Cardiac septum (tissue), 1 donor: Measurements from ENCODE around the gene HADHA. TPM values are rescaled to one million over a fixed set of nuclear protein-coding genes. Genes with fewer than 3 reads are reported as not detected.

Experiments used
- DNase-seq: peaks from one replicate; pipeline ENCODE4 v3.0.0-alpha.2; 2020; ENCODE audit warnings: low spot score
- intact Hi-C: fragments of 100-400 bp; cut with DNase I; formaldehyde crosslinking; loops from one replicate; pipeline ENCODE4 v1.14.0; 2022
- total RNA-seq: library from RNA; stranded (reverse); fragmentation: NEBNext Ultra II Directional; extraction: Animal tissue kit (Norgen Biotek cat#: 25700); gene quantifications from one replicate; pipeline ENCODE4 v1.2.1, GENCODE V29; 2021
- donor health status: DM: no; HTN: no; CAD: no.

Gene HADHA
- total RNA-seq, 1 donor from 2014 or later = 244 TPM

DNA sequence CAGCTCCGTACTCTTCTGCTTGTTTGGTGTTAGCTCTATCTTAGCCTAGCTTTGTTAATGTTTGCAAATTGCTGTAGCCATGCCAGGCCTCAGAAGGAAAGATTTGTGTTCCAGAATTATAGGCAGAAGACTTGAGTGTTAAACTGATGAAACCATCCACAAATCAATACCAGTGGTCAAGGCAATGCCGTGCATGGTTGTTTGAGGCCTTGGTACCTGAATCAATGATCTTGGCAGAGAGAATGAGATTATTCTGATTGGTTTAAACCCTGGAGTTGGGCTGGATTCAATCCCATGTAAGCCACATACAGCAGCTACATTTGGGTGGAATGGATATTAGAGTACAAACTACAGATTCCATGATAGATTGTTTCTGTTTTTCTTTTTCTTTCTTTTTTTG, 5.2 kb upstream of the HADHA start:
- intact Hi-C loops = no loop called here

GRCh38 chr2:26246818-26247217, 2.4 kb upstream of the HADHA start:
- DNase-seq = no peak

More for the DNA sequence above, 5.2 kb upstream of the HADHA start:
- no peak for DNase-seq

GRCh38 chr2:26245810-26246209, 1.4 kb upstream of the HADHA start:
- intact Hi-C loops = loop anchor here (2.0 kb wide), 2 partner anchors 53 to 99 kb away; no protein-coding TSS in a partner anchor
- DNase-seq = no peak

More at GRCh38 chr2:26246818-26247217, 2.4 kb upstream of the HADHA start:
- intact Hi-C loops = no loop called here

- no peak for DNase-seq
- intact Hi-C loops = loop anchor here (2.0 kb wide), 2 partner anchors 54 to 100 kb away; no protein-coding TSS in a partner anchor
Observed at GRCh38 chr2:26245231-26245732, 850 bp upstream of the HADHA start.

DNA sequence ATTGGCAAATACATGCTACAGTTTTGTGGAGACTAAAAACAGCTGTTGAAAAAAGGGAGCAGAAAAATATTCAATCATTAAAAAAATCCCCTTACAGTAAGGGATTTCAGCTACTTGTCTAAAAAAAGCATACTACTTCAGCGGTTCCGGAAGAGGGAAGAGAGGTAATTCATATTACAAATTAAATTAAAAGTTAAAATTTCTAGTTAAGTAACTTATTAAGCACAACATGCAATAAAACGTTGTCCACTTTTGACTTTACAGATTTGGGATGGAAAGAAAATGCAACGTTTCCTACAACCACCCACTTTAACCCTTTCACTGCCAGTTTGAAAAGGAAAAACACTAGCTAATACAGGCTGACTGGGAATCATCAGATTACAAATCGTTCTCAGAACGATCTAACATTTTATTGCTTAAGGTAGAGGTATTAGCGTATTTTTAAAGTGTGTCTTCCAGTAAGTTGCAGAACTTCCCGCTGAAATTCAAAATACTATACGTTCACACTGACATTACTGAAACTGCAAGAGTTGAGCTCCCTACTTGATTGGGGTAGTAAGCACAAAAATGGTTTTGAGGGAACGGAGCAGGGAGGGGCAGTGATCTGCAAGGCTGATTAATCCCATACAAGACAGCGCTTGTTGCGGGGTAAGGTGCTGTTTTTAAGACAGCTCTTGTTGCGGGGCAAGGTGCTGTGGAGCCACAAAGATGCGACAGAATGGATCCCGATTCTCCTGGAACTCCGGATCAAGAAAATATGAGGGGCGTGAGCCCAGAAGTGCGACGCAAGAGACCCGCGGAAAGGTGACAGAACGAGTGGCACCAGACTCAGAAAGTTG, 743 bp downstream of the HADHA start:
- DNase-seq = no peak
- intact Hi-C loops = loop anchor here (2.0 kb wide), 2 partner anchors 55 to 101 kb away; no protein-coding TSS in a partner anchor

GRCh38 chr2:26241928-26242436, 2.5 kb downstream of the HADHA start:
- intact Hi-C loops = no loop called here
- no peak for DNase-seq

DNA sequence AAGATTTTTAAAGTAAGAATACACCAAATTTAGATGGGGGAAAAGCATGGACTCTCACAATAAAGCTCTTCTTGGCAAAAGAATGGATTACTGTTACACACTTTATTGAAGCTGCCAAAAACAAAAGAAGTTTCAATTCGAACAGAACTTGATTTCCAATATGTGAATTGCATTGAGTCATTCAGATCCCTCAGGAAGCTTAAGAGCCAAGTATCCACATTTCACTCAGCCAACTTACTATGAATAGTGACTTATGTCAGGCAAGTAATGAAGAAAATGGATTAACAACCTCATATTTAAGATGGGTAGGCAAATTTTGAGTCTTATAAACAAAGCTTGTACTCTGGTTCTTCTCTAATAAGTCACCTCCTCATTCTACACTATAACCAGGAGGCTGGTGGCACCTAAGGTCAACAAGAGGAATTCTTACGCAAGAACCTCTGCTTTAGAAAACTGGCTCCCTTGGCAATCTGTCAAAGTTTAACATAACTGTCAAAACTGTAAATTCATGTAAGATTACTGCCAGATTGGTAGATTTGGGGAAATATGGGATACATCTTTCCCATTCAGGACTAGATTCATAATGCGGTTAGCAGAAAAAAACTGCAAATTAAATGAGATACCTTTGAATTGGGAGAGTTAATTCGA, 6.0 kb downstream of the HADHA start:
- intact Hi-C loops = no loop called here
- no peak for DNase-seq

DNA sequence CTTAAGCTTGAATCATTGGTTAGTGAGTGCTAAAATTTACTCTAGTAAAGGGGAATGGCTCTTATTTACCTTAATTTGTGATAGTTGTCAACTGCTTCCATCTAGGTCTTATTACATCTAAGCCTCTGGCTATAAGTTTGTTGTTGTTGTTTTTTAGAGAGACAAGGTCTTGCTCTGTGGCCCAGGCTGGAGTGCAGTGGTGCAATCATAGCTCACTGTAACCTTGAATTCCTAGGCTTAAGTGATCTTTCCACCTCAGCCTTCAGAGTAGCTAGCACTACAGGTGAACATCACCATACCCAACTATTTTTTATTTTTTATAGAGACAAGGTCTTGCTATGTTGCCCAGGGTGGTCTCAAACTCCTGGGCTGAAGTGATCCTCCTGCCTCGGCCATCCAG, 6.6 kb downstream of the HADHA start:
- intact Hi-C loops = no loop called here
- DNase-seq = no peak

- intact Hi-C loops = loop anchor here (2.0 kb wide), 1 partner anchor 96 kb away; no protein-coding TSS in a partner anchor
- DNase-seq = no peak
Observed at GRCh38 chr2:26235089-26235488, 9.3 kb downstream of the HADHA start.

DNA sequence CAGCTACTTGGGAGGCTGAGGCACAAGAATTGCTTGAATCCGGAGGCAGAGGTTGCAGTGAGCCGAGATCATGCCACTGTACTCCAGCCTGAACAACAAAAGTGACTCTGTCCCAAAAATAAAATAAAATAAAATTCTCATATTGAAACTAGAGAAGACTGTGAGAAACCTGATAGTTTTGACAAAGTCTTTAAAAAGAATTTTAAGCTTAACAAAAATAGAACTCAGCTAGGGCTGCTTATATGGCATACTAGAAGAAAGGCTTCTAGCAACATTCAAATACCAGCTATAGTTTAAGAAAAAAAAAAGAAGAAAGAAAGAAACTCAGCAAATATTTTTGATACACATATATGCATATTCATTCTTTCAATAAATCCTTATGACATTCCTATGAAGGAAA, 13.6 kb downstream of the HADHA start:
- intact Hi-C loops = no loop called here
- no peak for DNase-seq

- DNase-seq = no peak
- intact Hi-C loops = no loop called here
Observed at GRCh38 chr2:26229595-26229994, 14.8 kb downstream of the HADHA start.

- intact Hi-C loops = no loop called here
Observed at GRCh38 chr2:26224095-26224494, 20.3 kb downstream of the HADHA start.

DNA sequence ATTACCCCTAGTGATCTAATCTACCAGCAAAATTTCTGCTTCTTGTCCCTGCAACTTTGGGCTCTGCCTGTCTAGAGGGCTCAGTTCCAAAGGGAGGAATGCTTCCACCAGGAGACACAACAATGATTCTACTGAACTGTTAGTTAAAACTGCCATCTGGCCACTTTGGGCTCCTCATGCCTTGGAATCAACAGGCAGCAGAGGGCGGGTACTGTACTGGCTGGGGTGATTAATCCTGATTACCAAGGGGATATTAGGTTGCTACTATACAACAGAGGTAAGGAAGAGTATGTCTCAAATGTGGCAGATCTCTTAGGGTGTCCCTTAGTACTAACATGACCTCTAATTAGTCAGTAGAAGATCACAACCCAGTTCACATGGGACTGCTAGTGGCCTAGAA, 21.4 kb downstream of the HADHA start:
- DNase-seq = no peak
- intact Hi-C loops = no loop called here

More at GRCh38 chr2:26224095-26224494, 20.3 kb downstream of the HADHA start:
- no peak for DNase-seq

GRCh38 chr2:26217720-26218119, 26.7 kb downstream of the HADHA start:
- intact Hi-C loops = no loop called here
- DNase-seq = no peak

DNA sequence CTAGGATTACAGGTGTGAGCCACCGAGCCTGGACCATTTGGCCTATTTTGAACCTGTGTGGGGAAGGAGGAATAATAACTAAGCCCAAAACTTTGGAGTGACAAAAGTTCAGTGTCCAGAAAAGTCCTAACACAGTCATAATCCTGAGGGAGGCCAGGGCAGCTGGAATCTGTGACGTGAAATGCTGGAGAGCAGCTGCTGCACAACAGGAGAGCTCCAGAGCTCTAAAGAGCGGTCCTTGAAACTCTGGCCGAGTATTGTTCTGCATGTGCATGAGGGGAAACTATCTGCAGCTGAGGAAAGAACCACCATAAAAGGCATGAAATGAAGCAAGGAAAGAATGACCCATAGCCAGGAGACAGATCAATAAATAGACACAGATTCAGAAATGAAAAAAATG, 27.8 kb downstream of the HADHA start:
- DNase-seq = no peak
- intact Hi-C loops = no loop called here

- DNase-seq = no peak
- intact Hi-C loops = no loop called here
Observed at GRCh38 chr2:26215833-26216232, 28.6 kb downstream of the HADHA start.

- intact Hi-C loops = no loop called here
- DNase-seq = no peak
Observed at GRCh38 chr2:26214759-26215158, 29.7 kb downstream of the HADHA start.

GRCh38 chr2:26212011-26212410, 32.4 kb downstream of the HADHA start:
- intact Hi-C loops = no loop called here
- no peak for DNase-seq

GRCh38 chr2:26203906-26204305, 40.5 kb downstream of the HADHA start:
- intact Hi-C loops = no loop called here

DNA sequence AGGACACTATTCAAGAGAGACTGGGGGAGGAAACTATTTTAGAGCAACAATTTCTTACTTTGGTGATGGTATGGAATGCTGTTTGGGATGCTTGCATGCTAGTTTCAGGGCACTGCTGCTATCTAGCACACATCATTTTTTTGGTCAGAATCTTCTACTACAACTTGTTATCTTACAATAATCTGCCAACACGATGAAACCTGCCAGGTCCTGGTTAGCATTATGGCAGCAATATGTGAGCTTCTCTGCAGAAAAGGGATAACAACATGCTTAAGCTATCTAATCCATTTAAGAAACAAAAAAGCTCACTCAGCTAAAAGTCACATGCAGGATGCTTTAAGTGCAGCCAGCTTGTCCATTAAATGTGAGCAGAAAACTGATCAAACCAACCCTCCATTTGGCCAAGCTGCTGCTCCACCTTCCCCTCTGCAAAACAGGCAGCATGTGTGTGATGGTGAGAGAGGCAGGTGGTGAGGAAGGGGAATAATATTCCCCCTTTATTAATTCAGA, 41.4 kb downstream of the HADHA start:
- intact Hi-C loops = no loop called here
- DNase-seq = no peak

More at GRCh38 chr2:26203906-26204305, 40.5 kb downstream of the HADHA start:
- no peak for DNase-seq
